NCI-H446 treated with DMSO at 0.1 percent for 48 hours (cell line): Measurements from ENCODE around the gene MAPK11.

ENCODE experiments used
- DNase-seq: peaks from one replicate; lab custom pipeline; 2025; lab: John Stamatoyannopoulos, UW

MAPK11 gene

DNA sequence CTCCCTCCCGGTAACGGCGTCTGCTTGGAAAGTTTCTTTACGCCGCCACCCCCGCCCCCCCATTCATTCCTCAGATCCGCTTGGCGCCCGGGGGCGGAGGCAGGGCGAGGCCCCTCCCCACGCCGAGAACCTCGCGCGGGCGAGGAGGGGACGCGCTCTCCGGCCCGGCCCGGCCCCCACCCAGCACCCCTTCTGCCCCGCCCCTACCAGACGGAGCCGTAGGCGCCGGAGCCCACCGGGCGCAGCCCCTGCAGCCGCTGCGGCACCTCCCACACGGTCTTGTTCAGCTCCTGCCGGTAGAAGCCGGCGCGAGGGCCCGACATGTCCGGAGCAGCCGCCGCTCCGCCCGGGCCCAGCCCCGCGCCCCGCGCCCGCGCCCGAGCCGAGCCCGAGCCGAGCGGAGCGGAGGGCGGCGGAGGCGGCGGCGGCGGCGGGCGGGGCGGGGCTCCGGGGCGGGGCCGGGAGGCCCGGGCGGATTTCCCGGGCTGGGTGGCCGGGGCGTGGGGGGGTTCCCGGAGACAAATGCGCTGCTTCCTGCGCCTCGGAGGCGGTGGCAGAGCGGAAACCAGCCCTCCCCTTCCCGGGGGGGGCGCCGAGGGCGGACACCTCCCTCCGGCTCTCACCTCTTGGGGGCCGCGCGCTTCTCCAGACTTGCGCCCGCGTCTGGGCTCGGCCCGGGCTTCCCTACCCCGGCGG lies at the start of gene MAPK11:
MAPK11 (minus strand) TSS at position 411 of the 696 bp plus-strand sequence; CDS start at position 323, 88 bp downstream.
- DNase-seq, result peak; percentile 16

DNA sequence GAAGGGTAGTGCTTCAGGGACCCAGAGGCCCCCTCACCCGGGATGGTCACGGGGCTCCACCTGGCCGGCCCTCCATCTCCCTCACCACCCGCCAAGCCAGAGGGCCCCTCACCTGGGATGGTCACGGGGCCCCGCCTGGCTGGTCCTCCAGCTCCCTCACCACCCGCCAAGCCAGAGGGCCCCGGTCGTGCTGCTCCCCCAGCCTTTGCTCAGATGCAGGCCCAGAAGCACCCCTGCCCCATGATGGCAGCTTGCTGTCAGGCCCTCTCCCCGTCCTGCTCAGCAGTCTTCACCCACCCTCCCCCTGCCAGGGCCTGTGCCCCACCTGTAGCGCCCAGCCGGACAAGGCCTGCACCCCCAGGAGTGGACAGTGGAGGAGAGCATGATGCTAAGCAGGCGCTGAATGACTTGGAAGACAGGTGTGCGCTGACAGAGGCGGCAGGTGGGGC lies 49.3 kb upstream of the MAPK11 start:
- no peak for DNase-seq

DNA sequence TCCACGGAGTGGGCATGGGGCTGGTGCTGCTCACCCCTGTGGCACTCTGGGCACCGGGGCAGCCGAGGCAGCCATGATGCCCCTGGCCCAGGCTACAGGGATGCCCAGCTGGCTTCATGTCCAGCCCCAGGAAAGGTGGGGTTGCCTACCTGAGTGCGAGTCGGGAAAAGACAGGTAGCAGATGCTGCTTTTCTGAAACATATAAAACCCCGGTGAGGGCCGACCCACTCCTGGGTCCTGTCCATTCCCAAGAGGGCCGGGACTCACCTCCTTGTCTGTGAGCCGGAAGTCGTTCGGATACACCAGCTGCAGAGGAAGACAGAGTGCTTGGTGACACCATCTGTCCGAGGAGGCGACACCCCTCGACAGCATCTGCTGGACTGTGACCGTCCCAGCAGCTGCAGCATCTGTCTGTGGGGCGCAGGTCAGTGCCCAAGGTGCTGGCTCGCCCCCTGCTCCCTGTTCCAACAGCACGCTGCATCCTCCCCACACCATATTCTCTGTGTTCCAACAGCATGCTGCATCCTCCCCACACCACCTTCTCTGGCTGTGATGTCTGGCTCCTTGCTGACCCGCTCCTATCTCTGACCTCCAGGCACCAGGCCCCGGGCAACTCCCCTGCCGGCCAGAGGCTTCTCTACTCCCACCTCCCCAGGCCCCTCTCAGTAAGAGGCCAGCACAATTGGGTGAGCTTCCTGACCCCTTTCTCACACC lies 48.7 kb upstream of the MAPK11 start:
- no peak for DNase-seq

DNA sequence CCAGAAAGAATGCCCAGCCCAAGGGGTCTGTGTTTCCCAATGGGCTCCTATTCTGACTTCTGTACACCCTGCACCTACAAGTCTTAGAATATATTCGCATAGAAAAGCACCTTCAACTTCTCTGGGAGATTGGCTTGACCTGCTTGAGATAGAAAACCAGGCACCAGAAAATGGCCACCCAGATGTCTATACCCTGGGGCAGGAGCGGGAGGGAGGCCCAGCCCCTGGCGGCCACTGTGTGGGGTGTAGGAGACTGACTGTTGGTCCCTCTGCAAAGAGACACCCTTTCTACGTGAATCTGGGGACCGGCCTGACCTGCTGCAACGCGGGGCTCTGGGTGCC lies 48.1 kb upstream of the MAPK11 start:
- DNase-seq, result no peak

DNA sequence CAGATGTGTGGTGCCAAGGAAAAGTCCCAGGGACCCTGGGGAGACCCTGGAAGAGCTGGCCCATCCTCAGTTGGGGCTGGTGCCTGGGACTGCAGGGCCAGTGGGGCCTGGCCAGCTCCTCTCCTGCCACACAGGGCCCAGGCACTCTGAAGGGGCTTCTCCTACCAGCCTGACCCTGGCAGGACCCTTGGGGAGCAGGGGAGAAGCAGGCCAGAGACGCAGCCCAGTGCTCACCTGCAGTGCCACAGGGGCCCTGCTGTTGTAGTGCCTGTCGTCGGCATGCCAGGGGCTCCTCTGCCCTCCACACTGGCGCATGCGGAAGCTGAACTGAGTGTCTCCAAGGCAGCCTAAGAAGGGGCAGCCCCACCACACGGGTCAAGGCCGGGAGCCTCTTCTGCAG lies 47.5 kb upstream of the MAPK11 start:
- DNase-seq, result no peak

DNA sequence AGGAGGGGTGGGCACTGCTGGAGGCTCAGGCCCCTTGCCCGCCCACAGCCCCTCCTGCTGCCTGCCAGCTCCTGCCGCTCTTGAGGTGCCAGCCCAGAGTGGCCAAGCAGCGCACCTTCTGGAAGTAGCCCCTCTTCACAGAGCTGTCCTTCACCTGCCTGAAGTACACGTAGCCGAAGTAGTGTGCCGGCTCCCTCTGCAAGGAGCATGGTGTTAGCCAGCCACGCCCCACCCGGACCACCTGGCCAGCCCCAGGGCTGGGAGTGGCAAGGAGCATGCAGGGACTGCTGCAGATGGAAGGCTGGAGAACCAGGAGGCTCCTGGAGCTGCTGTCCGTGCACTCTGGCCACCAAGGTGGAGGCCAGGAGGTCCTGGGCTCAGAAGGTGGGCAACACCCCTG lies 47.0 kb upstream of the MAPK11 start:
- DNase-seq, result no peak

DNA sequence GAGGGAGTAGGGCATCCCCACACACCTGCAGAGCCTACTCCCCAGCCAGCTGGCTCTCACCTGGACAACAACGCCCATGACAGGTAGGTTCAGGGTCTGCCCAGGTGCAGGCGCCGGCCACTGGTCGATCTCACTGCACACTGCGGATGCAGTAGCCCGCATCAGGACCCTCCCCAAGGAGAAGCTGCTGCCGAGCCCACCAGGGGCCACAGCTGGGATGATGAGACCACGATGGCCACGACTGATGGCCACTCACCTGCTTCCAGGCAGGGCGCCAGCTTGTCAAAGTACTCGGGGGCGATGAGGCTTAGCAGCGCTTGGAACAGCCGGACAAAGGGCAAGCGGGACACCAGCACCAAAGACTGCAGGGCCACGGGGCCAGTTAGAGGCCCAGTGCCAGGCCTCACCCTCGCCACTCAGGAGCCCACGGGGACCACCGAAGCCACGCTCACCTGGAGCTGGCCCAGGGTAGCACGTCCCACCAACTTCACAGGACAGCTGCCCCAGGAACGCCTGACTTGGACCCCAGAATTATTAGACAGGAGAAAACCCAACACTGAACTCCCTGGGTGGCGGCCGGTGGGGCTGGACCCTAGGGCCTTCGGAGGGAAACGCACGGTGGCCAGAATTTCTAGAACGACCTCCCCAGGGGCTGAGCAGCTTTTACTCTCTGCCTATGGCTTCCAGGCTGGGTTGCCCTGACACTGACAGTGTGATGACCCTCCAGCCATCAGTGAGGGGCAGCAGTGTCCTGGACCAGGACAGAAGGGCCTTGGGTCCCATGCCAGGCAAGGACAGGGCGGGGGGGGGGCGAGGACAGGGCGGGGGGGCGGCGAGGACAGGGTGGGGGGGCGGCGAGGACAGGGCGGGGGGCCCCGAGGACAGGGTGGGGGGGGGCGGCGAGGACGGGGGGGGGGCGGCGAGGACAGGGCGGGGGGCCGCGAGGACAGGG lies 46.2 kb upstream of the MAPK11 start:
- no peak for DNase-seq

DNA sequence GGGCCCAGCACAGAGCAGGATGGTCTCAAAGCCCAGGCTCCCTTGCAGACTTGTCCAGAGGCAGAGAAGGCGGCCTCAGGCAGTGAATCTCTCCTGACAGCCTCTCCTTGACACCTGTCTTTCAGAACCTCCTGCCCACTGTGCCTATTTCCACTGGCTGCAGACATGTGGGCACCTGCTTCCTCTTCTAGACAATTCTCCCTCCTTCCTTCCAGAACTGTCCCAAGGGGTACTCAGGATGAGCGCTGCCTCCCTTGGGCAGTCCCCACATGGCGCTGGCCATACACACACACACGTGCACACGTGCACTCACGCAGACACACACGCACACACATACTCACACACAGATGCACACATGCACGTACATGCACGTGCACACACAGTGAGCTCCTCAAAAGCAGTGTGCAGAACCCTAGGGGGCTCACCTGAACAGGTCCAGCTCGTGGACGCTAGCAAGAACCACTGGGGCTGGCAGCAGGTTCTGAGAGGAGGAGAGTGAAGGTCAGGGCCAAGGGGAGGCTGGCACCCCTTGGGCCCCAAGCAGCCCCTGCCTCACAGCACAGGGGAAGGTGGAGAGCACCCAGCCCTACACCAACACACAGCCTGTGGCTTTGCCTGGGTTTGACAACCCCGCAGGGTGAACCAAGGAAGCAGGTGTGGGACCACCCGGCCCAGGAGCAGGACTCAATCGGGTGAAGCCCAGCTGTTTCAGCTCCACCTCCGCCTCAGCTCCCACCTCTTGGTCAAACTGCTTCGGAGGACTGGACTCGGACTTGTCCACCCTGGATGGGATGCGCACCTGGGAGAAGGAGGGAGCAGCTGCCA lies 45.3 kb upstream of the MAPK11 start:
- DNase-seq, result no peak

DNA sequence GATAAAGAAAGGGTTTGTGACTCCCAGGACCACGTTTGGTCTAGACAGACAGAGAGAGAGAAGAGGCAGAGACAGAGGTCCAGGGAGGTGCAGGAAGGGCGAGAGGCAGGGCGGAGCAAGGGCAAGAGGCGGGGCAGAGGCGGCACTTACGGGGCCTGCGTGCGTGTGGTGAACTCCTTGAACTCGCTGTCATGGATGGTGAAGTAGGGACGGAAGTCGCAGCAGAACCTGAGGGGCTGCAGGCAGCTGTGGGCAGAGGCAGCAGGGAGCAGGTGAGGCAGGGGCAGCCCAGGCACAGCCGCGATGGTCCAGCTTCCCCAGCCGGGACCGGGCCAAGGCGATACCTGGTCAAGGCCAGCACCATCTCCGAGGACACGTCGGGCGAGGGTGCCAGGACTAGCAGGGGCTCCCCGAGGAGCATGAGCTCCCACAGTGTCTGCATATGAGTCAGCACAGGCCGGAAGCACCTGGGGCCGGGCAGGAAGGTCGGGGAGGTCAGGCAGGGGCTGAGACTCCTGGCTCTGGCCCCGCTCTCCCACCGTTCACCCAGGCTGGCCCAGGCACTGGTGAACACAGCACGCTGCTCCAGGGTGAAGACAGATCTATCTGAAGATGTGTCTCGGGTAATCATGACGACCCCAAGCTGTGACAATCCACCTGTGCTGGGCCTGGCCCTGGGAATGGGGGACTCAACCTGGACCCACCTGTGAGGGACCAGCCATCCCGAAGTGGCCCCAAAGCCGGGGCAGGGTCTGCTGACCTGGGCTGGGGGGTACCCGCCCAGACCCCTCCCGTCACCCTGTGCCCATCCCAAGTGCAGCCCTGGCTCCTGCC lies 44.5 kb upstream of the MAPK11 start:
- no peak for DNase-seq

DNA sequence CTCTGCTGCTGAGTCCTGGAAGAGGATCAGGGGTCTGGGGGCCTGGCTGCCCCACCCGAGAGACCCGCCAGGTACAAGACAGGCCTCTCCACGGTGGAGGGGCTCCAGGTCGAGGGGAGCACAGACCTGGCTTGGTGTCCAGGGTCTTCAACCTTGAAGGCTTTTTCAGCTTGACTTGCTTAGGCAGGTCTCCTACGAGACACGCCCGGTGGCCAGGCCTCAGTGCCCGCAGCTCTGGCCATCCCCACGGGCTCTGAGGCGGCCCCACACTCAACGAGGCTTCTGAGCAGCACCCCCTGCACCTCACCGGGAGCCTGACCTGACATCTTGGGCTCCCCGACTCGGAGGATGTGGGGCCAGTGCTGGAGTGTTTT lies 43.9 kb upstream of the MAPK11 start:
- no peak for DNase-seq

DNA sequence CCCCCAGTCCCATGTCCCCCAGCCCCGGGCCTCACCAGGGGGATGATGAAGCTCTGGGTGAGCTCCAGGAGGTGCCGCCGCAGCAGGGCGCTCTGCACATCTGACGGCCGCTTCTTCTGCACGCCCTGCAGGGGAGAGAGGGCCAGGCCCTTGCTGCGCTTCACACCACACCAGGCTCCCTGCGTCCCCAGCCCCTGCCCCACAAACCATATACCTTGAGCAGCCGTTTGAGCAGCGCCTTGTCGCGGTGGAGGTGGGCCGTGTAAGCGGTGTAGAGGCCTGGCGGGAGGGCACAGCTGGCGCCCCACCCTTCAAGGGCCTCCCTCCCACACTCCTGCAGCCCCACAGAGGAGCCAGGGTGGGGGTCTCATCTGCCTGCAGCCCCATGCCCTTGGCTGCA lies 43.4 kb upstream of the MAPK11 start:
- DNase-seq, result no peak

DNA sequence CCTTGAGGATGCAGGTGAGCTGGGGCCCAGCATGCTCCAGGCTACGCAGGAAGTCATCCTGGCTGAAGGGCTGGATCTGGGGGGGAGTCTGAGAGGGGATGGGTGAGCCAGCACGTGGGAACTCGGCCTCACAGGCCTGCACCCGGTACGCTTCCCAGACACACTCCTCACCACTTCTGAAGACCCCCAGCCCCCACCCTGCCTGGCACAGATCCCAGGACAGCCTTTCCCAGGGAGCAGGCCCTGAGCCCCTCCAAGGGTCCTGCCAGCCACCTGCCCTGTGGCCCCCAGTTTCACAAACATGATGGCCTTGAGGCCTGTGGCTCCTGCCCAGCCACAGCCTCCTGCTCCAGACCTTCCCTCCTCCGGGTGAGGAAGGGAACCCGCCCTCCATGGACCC lies 42.8 kb upstream of the MAPK11 start:
- no peak for DNase-seq

DNA sequence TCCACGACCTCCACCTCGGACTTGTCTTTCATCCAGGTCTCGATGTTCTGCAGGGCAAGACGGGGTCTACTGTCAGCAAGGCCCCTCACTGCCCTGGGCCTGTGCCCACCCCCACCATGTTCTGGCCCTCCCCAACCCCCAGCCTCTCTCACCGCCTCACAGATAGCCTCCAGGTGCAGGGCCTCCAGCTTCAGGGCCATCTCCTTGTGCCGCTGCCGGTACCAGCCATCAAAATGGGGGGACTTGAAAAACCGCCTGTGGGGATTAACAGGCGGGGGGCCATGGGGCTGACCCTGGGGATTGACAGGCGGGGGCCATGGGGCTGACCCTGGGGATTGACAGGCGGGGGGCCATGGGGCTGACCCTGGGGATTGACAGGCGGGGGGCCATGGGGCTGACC lies 42.2 kb upstream of the MAPK11 start:
- DNase-seq, result no peak

DNA sequence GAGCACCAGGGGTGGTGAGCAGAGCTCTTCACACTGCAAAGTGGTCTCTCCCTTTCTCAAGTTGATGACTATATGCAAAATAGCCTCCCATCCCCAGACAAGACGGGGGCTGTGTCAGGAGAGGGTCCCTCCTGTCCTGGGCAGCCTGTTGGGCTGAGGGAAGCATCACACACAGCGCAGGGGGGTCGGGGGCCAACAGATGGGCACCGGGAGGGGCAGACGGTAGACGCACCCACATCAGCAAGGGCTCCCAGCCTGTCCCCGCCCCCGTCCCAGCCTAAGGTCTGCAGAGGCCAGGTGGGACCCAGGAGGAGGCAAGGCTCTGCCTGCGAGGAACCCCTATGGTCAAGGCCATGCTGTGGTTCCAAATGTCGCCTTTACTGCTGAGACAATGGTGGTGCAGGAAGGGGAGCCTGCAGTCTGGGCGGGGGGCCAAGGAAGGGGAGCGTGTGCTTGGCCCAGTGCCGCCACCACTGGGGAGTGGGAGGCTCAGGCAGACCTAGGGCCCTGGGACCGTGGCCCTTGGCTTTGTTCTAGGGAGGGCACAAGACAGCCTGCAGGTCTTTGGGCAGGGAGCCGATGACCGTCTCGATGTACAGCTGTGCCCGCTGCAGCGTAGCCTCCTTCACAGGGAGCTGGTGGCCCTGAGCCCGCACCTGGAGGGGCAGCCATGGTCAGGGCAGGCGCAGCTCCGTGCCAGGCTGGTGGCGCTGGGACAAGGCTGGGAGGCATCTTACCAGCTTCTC lies 41.6 kb upstream of the MAPK11 start:
- DNase-seq, result no peak

DNA sequence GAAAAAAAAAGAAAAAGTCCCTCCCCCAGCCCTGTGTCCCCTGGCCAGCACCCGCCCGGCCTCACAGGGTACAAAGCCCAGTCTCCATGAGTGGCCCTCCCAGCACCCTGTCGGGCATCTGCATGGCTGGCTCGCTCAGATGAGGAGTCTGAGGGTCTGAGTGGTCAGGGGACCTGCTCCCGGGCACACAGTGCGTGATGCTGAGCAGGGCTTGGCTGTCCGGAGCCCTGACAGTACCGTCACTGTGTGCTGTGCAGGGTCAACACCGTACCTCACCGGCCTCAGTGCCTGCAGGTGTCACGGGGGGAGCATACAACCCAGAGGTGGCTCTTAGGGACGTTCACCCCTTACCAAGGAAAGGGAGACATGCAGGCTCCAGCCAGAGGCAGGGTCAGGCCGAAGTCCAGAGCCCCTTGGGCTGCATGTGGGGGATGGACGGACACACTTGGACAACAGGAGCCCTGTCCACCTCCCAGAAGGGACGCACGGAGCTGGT lies 40.8 kb upstream of the MAPK11 start:
- DNase-seq, result no peak

DNA sequence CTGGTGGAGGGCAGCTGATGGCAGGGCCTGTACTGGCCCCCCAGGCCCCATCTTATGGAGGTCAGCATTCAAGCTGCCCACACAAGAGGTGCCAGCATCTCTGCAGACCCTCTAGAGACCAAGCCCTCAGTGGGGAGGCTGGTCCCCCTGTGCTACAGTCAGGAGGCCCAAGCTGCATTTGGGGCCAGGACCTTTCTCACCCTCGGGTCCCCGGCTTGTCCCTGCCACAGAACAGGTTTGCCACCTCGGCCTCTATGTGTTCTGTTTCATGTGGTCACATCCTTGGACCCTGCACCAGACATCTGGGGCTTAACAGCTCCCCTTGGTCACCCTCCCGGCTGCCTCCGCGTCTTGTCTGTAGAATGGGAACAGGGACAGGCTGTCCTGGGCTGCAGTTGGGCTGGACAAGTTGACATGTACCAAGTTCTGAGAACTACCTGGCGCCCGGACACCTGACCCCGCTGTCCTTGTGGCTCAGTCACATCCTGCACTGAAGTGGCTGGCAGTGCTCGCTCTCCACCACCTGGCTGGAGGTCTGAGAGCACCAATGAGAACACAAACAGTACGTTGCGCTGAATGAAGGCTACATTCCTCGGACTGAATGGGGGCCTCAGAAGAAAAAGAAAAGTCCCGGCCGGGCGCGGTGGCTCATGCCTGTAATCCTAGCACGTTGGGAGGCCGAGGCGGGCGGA lies 40.0 kb upstream of the MAPK11 start:
- DNase-seq, result no peak

DNA sequence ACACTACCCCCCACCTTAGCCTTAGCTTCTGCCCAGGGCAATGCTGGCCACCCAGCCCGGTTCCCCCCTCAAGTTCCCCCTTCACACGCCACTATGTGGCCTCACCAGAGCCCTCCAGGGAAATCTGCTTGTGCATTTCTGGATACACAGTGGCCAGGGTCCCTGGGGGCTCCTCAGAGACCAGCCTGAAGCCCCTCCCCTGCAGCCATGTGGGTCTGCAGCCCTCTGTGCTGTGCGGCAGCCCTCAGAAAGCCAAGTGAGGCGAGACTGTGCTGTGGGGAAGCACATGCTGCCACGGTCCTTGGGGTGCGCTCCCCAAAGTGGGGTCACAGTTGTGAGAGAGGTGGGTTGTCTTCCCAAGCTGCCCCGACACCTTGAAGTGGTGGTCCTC lies 39.4 kb upstream of the MAPK11 start:
- no peak for DNase-seq

DNA sequence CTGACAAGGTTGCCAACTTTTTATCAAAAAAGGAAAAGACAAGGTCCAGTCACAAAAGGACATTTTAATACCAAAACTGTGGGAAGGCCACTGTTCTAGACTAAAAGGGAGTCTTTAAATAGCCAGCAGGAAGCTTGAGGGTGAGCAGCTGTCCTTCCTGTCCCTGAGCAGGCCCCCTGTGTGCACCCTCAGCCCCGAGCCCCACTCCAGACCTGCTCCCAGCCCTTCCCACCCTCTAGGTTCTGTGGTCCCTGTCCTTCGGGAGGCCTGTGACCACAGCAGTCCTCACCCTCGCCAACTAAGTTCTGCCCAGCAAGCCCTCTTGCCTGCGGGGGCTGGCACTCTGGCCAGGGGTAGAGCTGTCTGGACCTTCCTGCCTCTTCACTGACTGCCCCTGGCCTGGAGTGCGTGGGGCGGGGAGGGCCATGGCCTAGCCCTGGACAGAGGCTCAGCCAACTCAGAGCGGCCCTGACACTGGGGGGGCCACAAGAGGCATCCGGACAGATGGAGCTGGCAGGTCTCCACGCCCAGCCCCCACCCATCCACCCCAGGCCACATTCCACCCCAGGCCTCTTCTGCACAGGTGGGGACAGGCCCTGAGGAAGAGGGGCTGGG lies 38.9 kb upstream of the MAPK11 start:
- no peak for DNase-seq

DNA sequence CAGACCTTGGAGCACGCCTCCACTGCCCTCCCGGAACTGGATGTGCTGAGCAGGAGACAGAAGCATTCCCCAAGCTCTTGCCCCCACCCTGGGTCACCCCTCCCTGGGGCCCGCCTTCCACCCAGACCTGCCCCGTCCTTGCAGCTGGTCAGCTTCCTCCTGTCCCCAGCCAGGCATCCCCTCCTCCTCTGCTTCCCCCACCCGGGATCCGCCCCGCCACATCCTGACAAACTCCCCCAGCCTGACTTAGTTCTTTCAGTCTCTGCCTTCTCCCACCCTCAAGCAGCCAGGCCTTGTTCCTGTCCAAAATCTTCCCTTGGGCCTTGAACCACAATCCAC lies 38.4 kb upstream of the MAPK11 start:
- DNase-seq, result no peak
